K562 (cell line): Measurements from ENCODE around the gene AGRN. TPM values are rescaled to one million over a fixed set of nuclear protein-coding genes. Genes with fewer than 3 reads are reported as not detected.
A peak's percentile ranks its signal among the peaks of the same experiment; 100 is the strongest.

Source experiments
- KDM1A ChIP-seq, 2 experiments: fragments of 450-650 bp; IDR thresholded peaks; 2 replicates each; pipeline ENCODE4 v1.6.1; 2016; ENCODE audit warnings: mild to moderate bottlenecking in 2 of 2
- MYC ChIP-seq, 2 experiments: fragments of 250-450 bp in 1 of 2; sonication (Bioruptor Pico) in 1 of 2; IDR thresholded peaks; 2 replicates each; pipeline versions ENCODE4 v1.5.1 to v1.6.1; 2012 to 2021; ENCODE audit warnings: low read depth in 2 of 2, borderline replicate concordance in 1 of 2, improper control_type of control experiment in 1 of 2, low read length in 1 of 2, mild to moderate bottlenecking in 1 of 2, moderate library complexity in 1 of 2
- PML ChIP-seq: IDR thresholded peaks from 2 replicates; pipeline ENCODE4 v1.6.1; 2012; ENCODE audit warnings: low read length, inconsistent platforms
- POLR2B ChIP-seq: fragments of 450-650 bp; IDR thresholded peaks from 2 replicates; pipeline ENCODE4 v1.6.1; 2018; ENCODE audit warnings: low read depth; ENCODE audit not compliant: partially characterized antibody
- TBL1XR1 ChIP-seq, 2 experiments: IDR thresholded peaks; 2 replicates each; pipeline ENCODE4 v1.6.1; 2012; ENCODE audit warnings: improper control_type of control experiment in 2 of 2, low read length in 2 of 2, mild to moderate bottlenecking in 1 of 2
- YY1 ChIP-seq, 3 experiments: IDR thresholded peaks; 2 replicates each; pipeline ENCODE4 v1.6.1; 2011; ENCODE audit warnings: low read length in 2 of 3, mild to moderate bottlenecking in 2 of 3, moderate library complexity in 2 of 3, borderline replicate concordance in 1 of 3, control low read depth in 1 of 3, low read depth in 1 of 3; ENCODE audit not compliant: insufficient read depth in 3 of 3, insufficient replicate concordance in 2 of 3, control insufficient read depth in 1 of 3, insufficient read length in 1 of 3; ENCODE audit errors: extremely low read depth in 1 of 3
- polyA plus RNA-seq, 8 experiments: library from polyadenylated mRNA; depleted of rRNA in 4 of 8; stranded (reverse) in 5 of 8; unstranded in 3 of 8; fragments of >200 nt; fragmentation: Nextera tagmentation in 2 of 8; fragmentation: Illumina TruSeq in 1 of 8; extraction: Ambion mirVana in 2 of 8; extraction: Trizol in 1 of 8; gene quantifications; 2 replicates each; pipeline versions ENCODE4 v1.2.1 to v1.2.3, GENCODE V29; 2011 to 2014; ENCODE audit warnings: inconsistent platforms in 1 of 8, missing spikeins in 1 of 8
- total RNA-seq, 7 experiments: library from RNA; depleted of rRNA in 6 of 7; stranded (reverse); fragments of >200 nt in 6 of 7; fragmentation: Illumina TruSeq in 2 of 7; extraction: Trizol in 2 of 7; gene quantifications; 2 replicates each; pipeline versions ENCODE4 v1.2.1 to v1.2.3, GENCODE V29; 2011 to 2021; ENCODE audit warnings: low replicate concordance in 1 of 7
- TF ChIP-seq, protein P1 (sequence below): sonication (generic); formaldehyde crosslinking; IDR thresholded peaks from 2 replicates; pipeline ENCODE4 v1.5.0; 2020; ENCODE audit warnings: missing genetic modification reagents
- TF ChIP-seq, protein P2 (sequence below): sonication (generic); formaldehyde crosslinking; IDR thresholded peaks from 2 replicates; pipeline ENCODE4 v1.8.0; 2022; ENCODE audit warnings: missing genetic modification reagents, mild to moderate bottlenecking, moderate library complexity, borderline replicate concordance
- TF ChIP-seq, protein P3 (sequence below), 2 experiments: fragments of 450-650 bp; formaldehyde crosslinking in 1 of 2; IDR thresholded peaks; 2 replicates each; pipeline versions ENCODE4 v1.4.0 to v1.6.1; 2014 to 2020; ENCODE audit warnings: mild to moderate bottlenecking in 2 of 2, borderline replicate concordance in 1 of 2, low read depth in 1 of 2
- TF ChIP-seq, protein P4 (sequence below): fragments of 250-450 bp; sonication (Bioruptor Pico); IDR thresholded peaks from 2 replicates; pipeline ENCODE4 v1.5.1; 2021; ENCODE audit warnings: mild to moderate bottlenecking

The AGRN gene
- total and polyA plus RNA-seq, 9 of the 15 experiments (the other 6 are each of a cell fraction or from before 2014, with no cell fraction given): 0.04 to 111 (median 18.1) TPM

DNA sequence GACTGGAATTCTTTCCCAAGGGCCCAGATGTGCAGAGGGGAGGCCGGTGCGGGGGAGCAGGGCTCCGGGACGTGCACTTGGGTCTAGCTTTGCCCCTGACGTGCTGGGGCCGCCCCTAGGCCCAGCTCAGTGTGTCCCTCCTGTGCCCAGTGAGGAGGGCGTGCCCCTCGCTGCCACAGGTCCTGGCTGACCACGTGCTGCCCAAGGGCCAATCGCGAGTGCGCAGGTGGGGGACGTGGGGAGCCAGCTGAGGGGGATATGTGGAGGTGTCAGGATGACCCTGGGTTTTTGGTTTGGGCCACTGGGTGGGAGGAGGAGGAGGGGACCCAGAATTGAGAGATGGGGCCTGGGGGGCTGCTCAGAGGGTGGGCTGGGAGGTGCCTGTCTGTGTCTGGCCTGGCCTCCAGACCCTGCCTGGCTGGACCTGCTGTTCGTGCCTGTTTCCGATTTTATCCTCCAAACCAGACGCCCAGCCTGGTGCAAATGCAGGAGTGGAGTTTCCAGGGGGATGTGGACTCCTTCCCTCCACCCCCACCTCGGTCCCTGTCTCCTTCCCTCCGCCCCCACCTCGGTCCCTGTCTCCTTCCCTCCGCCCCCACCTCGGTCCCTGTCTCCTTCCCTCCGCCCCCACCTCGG is 60.3 kb downstream of the AGRN start (continued):
- TF ChIP-seq MYC (IDR thresholded peaks at IDR 0.05; ENCODE audit: low read depth, low read length): 0 out of 2 replicates have a peak, but pooled peaks have one; percentile 19
- TF ChIP-seq MYC (CRISPR knock-in tag; IDR thresholded peaks at IDR 0.05; ENCODE audit: borderline replicate concordance, low read depth): peak; percentile 58; the same call in 1 of the 2 replicates
- TF ChIP-seq POLR2B: peak; percentile 39
- TF ChIP-seq, protein P1, sequence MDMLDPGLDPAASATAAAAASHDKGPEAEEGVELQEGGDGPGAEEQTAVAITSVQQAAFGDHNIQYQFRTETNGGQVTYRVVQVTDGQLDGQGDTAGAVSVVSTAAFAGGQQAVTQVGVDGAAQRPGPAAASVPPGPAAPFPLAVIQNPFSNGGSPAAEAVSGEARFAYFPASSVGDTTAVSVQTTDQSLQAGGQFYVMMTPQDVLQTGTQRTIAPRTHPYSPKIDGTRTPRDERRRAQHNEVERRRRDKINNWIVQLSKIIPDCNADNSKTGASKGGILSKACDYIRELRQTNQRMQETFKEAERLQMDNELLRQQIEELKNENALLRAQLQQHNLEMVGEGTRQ: peak; percentile 99
- TF ChIP-seq KDM1A (IDR thresholded peaks at IDR 0.05): no peak
- TF ChIP-seq TBL1XR1 (IDR thresholded peaks at IDR 0.05; ENCODE audit: low read length in 2 of 2): no peak
- TF ChIP-seq, protein P2, sequence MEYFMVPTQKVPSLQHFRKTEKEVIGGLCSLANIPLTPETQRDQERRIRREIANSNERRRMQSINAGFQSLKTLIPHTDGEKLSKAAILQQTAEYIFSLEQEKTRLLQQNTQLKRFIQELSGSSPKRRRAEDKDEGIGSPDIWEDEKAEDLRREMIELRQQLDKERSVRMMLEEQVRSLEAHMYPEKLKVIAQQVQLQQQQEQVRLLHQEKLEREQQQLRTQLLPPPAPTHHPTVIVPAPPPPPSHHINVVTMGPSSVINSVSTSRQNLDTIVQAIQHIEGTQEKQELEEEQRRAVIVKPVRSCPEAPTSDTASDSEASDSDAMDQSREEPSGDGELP (CRISPR knock-in tag): peak; percentile 73
- no peak for TF ChIP-seq PML
- TF ChIP-seq, protein P3, sequence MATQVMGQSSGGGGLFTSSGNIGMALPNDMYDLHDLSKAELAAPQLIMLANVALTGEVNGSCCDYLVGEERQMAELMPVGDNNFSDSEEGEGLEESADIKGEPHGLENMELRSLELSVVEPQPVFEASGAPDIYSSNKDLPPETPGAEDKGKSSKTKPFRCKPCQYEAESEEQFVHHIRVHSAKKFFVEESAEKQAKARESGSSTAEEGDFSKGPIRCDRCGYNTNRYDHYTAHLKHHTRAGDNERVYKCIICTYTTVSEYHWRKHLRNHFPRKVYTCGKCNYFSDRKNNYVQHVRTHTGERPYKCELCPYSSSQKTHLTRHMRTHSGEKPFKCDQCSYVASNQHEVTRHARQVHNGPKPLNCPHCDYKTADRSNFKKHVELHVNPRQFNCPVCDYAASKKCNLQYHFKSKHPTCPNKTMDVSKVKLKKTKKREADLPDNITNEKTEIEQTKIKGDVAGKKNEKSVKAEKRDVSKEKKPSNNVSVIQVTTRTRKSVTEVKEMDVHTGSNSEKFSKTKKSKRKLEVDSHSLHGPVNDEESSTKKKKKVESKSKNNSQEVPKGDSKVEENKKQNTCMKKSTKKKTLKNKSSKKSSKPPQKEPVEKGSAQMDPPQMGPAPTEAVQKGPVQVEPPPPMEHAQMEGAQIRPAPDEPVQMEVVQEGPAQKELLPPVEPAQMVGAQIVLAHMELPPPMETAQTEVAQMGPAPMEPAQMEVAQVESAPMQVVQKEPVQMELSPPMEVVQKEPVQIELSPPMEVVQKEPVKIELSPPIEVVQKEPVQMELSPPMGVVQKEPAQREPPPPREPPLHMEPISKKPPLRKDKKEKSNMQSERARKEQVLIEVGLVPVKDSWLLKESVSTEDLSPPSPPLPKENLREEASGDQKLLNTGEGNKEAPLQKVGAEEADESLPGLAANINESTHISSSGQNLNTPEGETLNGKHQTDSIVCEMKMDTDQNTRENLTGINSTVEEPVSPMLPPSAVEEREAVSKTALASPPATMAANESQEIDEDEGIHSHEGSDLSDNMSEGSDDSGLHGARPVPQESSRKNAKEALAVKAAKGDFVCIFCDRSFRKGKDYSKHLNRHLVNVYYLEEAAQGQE (IDR thresholded peaks at IDR 0.05; ENCODE audit: borderline replicate concordance): peak; percentile 74
- TF ChIP-seq, protein P3 (CRISPR knock-in tag; IDR thresholded peaks at IDR 0.05; ENCODE audit: low read depth): no peak
- TF ChIP-seq, protein P4, sequence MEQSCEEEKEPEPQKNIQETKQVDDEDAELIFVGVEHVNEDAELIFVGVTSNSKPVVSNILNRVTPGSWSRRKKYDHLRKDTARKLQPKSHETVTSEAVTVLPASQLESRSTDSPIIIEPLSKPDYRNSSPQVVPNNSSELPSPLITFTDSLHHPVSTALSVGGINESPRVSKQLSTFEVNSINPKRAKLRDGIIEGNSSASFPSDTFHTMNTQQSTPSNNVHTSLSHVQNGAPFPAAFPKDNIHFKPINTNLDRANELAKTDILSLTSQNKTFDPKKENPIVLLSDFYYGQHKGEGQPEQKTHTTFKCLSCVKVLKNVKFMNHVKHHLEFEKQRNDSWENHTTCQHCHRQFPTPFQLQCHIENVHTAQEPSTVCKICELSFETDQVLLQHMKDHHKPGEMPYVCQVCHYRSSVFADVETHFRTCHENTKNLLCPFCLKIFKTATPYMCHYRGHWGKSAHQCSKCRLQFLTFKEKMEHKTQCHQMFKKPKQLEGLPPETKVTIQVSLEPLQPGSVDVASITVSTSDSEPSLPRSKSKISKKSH (CRISPR knock-in tag): no peak
- peak in 1 of 3 experiments; percentile 5 for TF ChIP-seq YY1 (IDR thresholded peaks at IDR 0.05; ENCODE audit: borderline replicate concordance in 1 of 3, control insufficient read depth in 1 of 3, extremely low read depth in 1 of 3, insufficient read depth in 3 of 3, insufficient read length in 1 of 3, insufficient replicate concordance in 2 of 3, low read depth in 1 of 3, low read length in 2 of 3)
